MCF 10A (cell line): ENCODE data around the gene EPB42. TPM values are rescaled to one million over a fixed set of nuclear protein-coding genes. Genes with fewer than 3 reads are reported as not detected.

Source experiments
- BruUV-seq: library from RNA; stranded (reverse); fragments of 400-500 nt; replicated peaks from 2 replicates; lab custom pipeline; 2021; lab: Mats Ljungman, UMichigan
- CTCF ChIA-PET: fragments of 300-600 bp; sonication (Branson Sonifier 250); formaldehyde crosslinking; extraction: SDS; loops from one replicate; lab custom pipeline; 2021; ENCODE audit warnings: antibody characterized with exemption, inconsistent platforms; lab: Yijun Ruan, JAX
- POLR2A ChIA-PET: fragments of 300-600, 350-650 bp; sonication (Branson Sonifier 250); formaldehyde crosslinking; extraction: SDS; loops from one replicate; lab custom pipeline; 2020; ENCODE audit warnings: antibody characterized with exemption, inconsistent platforms; lab: Yijun Ruan, JAX
- DNase-seq: peaks from one replicate; pipeline ENCODE4 v3.0.0-alpha.2; 2018; ENCODE audit not compliant: unreplicated experiment
- H3K27ac Mint-ChIP-seq: one replicate; pipeline ENCODE4 v1.8.0; 2022; ENCODE audit warnings: mild to moderate bottlenecking, low read depth, mixed read lengths; ENCODE audit not compliant: unreplicated experiment
- H3K27me3 Mint-ChIP-seq: one replicate; pipeline ENCODE4 v1.8.0; 2022; ENCODE audit warnings: mixed read lengths; ENCODE audit not compliant: insufficient read depth, unreplicated experiment
- H3K36me3 Mint-ChIP-seq: one replicate; pipeline ENCODE4 v1.8.0; 2022; ENCODE audit warnings: mild to moderate bottlenecking, moderate library complexity, mixed read lengths; ENCODE audit not compliant: insufficient read depth, unreplicated experiment
- H3K4me1 Mint-ChIP-seq: one replicate; pipeline ENCODE4 v1.8.0; 2022; ENCODE audit warnings: mixed read lengths; ENCODE audit not compliant: insufficient read depth, unreplicated experiment
- H3K4me3 Mint-ChIP-seq: one replicate; pipeline ENCODE4 v1.8.0; 2022; ENCODE audit warnings: mild to moderate bottlenecking, moderate library complexity, mixed read lengths; ENCODE audit not compliant: unreplicated experiment
- H3K9me3 Mint-ChIP-seq: one replicate; pipeline ENCODE4 v1.8.0; 2022; ENCODE audit warnings: mixed read lengths; ENCODE audit not compliant: unreplicated experiment
- intact Hi-C: fragments of 100-400 bp; cut with micrococcal nuclease; formaldehyde crosslinking; loops from 2 replicates; pipeline ENCODE4 v1.14.1; 2022
- total RNA-seq: library from RNA; stranded (reverse); gene quantifications from 2 replicates; pipeline ENCODE4 v1.2.3, GENCODE V29; 2022
- TF ChIP-seq, protein P1 (sequence below): fragments of 200-600 bp; IDR thresholded peaks from one replicate; pipeline ENCODE4 v1.8.0; 2022; ENCODE audit warnings: antibody characterized with exemption, mild to moderate bottlenecking; ENCODE audit not compliant: unreplicated experiment

EPB42 gene
- total RNA-seq, 1 experiment from 2014 or later: not detected

DNA sequence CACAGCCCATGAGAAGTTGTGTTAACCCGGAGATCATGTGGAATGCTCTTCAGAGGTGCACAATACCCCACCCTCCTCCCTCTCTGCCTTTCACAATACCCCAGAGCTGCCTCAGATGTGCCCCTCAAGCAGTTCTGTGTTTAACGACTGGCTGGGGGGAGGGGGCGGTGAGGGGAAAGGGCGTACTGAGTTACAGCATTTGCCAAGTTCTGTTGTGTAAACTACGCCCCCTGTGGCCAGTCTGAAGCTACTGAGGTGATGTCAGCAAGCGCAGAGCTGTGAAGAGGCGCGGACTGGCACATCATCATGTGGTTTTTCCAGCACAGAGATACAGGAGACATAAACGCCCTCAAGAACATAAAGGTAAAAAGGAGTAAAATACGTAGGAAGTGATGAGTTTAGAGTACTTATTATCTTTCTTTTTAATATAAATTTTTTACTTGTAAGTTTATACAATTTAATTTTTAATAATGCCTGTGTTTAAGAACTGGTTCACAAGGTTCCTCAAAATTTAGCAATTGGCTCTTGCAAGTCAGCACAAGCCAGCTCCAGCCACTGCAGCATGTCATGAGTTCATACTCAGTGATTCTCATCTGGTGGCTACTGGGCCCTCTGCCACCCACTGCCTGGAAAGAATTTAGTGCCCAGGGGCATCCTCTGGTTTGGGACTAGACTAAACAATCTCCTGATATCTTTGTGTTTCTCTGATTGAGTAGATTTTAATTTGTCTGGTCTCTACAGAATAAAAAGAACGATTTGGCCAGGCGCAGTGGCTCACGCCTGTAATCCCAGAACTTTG is 1.7 kb downstream of the EPB42 start:
- TF ChIP-seq, protein P1, sequence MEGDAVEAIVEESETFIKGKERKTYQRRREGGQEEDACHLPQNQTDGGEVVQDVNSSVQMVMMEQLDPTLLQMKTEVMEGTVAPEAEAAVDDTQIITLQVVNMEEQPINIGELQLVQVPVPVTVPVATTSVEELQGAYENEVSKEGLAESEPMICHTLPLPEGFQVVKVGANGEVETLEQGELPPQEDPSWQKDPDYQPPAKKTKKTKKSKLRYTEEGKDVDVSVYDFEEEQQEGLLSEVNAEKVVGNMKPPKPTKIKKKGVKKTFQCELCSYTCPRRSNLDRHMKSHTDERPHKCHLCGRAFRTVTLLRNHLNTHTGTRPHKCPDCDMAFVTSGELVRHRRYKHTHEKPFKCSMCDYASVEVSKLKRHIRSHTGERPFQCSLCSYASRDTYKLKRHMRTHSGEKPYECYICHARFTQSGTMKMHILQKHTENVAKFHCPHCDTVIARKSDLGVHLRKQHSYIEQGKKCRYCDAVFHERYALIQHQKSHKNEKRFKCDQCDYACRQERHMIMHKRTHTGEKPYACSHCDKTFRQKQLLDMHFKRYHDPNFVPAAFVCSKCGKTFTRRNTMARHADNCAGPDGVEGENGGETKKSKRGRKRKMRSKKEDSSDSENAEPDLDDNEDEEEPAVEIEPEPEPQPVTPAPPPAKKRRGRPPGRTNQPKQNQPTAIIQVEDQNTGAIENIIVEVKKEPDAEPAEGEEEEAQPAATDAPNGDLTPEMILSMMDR: peak; percentile 35
- ChIA-PET POLR2A (interaction anchor here (0.7 to 1.9 kb wide), 13 partner anchors 9 to 113 kb away, joined by 3 to 10 read pairs (median 4); partner anchors contain the start of genes CCNDBP1 and TGM5), CTCF (interaction anchor here (0.6 to 5.6 kb wide), 8 partner anchors 9 to 152 kb away, joined by 3 to 41 read pairs (median 3); partner anchors contain the start of genes TUBGCP4 and ZSCAN29)
- Mint-ChIP-seq H3K27ac (peak overlapping the region; percentile 46), H3K36me3 (no peaks in the 10 kb centered on the region), H3K27me3 (no peaks in the 10 kb centered on the region), H3K4me1 (peaks cover 6% of the 10 kb centered on the region), H3K9me3 (no peaks in the 10 kb centered on the region), H3K4me3 (no peak overlapping the region)
- peak; percentile 88 for DNase-seq
- intact Hi-C loops: no loop called here
- BruUV-seq: no TSS peak

DNA sequence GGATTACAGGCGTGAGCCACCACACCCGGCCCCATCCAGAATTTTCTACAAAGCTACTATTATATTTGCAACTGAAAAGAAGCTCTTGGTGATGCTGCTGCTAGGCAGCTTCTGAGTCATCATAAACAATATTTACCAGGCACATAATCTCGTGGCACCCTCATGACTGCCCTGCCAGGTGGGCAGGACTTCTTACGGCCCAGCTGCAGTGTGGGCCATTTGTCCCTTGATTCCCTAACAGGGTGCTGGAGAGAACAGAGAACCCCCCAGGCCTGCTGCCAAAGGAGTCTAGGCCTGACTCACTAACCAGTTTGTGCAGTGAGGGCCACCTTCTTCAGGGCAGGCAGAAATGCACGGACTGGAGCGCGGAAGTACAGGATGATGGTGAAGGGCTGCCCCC is 4.9 kb downstream of the EPB42 start:
- Mint-ChIP-seq H3K9me3 (no peaks in the 10 kb centered on the region), H3K36me3 (no peaks in the 10 kb centered on the region), H3K27ac (no peak overlapping the region), H3K4me1 (peaks cover 6% of the 10 kb centered on the region), H3K4me3 (no peak overlapping the region), H3K27me3 (no peaks in the 10 kb centered on the region)
- intact Hi-C loops: no loop called here
- no TSS peak for BruUV-seq
- DNase-seq: no peak
- ChIA-PET CTCF (interaction anchor here (0.5 to 4.9 kb wide), 4 partner anchors 10 to 477 kb away, joined by 3 to 28 read pairs (median 6); no protein-coding TSS in a partner anchor), POLR2A (interaction anchor here (1.4 to 1.9 kb wide), 2 partner anchors 12 to 30 kb away, joined by 4 to 8 read pairs; partner anchors contain the start of gene CCNDBP1)
- TF ChIP-seq, protein P1: no peak

DNA sequence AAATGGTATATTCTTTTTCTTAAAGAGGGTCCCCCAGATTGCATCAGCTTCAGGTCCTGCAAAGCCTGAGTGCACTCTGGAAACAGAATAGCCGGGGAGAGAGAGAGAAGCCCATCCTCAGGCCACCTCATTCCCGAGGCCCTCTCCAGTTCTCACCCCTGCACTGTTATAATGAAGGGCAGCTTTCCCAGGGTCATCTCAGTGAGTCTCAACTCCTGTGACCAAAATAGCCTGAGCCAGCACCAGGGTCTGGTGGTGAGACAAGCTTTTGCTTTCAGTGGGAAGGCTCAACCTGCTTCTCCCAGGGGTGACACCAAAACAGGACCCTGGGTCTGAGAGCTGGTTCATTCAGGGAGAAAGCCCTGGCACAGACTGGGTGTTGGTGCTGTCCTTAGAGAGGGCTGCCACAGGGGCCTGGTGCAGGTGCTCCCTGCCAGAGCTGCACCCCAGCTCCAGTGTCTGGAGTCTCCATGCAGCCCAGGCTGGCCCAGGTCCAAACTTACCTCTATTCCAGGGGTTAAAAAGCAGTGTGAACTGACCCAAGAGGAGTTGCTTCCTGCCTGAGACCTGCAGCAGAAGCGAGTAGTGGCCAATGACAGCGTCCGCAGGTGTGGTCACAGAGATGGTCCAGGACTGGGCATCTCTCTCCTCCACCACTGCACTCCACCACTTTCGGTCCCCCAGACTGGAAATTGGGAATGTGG is 6.1 kb downstream of the EPB42 start:
- no peak overlapping the region for H3K4me3 Mint-ChIP-seq
- no TSS peak for BruUV-seq
- H3K36me3 Mint-ChIP-seq: no peaks in the 10 kb centered on the region
- no peaks in the 10 kb centered on the region for H3K4me1 Mint-ChIP-seq
- no peak overlapping the region for H3K27ac Mint-ChIP-seq
- no peak for DNase-seq
- ChIA-PET POLR2A (interaction anchor here (0.9 to 1.4 kb wide), 2 partner anchors 10 to 29 kb away, joined by 3 to 4 read pairs; partner anchors contain the start of gene CCNDBP1), CTCF (interaction anchor here (0.5 to 2.7 kb wide), 4 partner anchors 10 to 71 kb away, joined by 3 to 12 read pairs (median 9); no protein-coding TSS in a partner anchor)
- TF ChIP-seq, protein P1: no peak
- intact Hi-C loops: no loop called here
- no peaks in the 10 kb centered on the region for H3K27me3 Mint-ChIP-seq
- H3K9me3 Mint-ChIP-seq: no peaks in the 10 kb centered on the region
